HG03575 (cell line): ENCODE data around the gene ZNF816.
"Not testable (repeated sequence)": the region's sequence is repeated elsewhere in the genome, so short reads cannot be mapped to it uniquely, and the experiment has no call there.

ENCODE experiments used
- ATAC-seq: cut with Tn5 transposase; IDR thresholded peaks from one replicate; pipeline ENCODE4 v1.9.1; 2021; ENCODE audit not compliant: unreplicated experiment, insufficient number of reproducible peaks, low FRiP score; ENCODE audit errors: extremely low read depth

ZNF816 gene

DNA sequence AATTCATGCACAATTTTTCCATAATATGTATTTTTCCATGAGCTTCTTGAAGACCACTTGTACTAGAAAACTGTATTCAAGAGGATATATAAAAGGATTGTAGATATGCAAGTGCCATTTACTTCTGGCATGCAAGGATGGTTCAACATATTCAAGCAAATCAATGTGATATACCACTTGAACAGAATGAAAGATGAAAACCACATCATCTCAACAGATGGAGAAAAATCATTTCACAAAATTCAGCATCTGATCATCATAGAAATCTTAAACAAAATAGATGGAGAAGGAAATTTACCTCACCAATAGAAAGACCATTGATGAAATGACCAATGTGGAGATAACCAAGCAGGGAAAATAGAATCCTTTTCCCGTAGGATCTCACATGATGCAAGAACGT is 5.1 kb upstream of the ZNF816 start:
- ATAC-seq, result no peak

DNA sequence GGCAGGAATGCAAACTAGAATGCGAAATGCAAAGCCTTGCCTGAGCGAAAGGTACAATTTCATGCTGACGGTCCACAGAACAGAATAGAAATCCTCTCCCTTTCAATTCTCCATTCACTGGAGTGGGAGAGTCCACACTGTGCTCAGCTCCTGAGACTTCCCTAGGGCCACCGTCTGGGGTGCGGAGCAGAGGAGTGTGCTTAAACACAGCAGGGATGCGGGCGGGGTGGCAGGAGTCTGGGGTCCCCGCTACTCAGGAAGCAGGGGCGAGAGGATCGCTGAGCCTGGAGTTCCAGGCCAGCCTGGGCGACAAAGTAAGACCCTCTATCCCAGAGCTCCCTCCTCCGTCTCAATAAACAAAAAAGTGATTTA is 552 bp upstream of the ZNF816 start:
- ATAC-seq, result no peak

DNA sequence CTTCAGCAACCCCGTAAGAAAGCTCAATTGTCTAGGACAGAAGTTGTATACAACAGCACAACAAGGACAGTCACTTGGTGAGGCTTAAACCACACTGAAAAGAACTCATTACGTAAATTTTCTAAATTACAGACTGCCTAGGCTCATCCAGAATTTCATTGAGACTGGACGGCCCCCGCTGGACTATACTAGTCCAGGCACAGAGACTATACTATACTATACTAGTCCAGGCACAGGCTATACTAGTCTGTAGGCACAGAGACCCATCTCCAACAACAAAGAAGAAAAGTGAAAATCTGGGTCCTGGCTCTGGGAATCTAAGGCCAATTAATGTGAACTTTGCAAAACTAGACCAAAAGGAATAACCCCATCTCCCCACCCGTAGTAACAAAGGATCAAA is 700 bp downstream of the ZNF816 start:
- no peak for ATAC-seq

DNA sequence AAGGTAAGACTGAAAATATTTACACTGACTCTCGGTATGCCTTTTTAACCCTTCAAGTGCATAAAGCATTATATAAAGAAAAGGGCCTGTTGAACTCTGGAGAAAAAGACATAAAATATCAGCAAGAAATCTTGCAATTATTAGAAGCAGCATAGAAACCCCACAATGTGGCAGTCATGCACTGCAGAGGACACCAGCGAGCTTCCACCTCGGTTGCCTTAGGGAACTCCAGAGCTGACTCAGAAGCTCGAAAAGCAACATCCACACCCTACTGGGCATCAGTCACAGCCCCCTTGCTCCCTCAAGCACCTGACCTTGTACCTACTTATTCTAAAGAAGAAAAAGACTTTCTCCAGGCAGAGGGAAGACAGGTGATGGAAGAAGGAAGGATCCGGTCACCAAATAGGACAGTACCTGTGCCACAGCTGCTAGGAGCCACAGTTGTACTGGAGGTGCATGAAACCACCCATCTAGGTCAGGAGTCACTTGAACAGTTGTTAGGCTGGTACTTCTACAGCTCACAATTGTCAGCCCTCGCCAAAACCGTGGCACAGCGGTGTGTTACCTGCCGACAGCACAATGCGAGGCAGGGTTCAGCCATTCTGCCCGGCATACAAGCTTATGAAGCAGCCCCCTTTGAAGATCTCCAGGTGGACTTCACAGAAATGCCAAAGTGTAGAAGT is 2.9 kb downstream of the ZNF816 start:
- ATAC-seq, result no peak

DNA sequence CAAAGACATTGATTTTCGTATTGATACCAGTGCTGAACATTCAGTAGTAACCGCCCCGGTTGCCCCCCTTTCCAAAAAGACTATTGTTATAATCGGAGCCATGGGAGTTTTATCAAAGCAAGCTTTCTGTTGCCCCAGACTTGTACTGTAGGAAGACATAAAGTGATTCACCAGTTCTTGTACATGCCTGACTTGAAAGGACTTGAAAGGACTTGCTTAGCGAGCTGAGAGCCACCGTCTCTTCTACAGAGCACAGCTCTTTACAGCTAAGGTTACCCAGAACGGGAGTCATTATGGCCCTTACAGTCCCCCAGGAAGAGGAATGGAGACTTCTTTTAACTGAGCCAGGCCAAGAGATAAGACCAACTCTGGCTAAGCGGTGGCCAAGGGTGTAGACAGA is 5.1 kb downstream of the ZNF816 start:
- no peak for ATAC-seq

DNA sequence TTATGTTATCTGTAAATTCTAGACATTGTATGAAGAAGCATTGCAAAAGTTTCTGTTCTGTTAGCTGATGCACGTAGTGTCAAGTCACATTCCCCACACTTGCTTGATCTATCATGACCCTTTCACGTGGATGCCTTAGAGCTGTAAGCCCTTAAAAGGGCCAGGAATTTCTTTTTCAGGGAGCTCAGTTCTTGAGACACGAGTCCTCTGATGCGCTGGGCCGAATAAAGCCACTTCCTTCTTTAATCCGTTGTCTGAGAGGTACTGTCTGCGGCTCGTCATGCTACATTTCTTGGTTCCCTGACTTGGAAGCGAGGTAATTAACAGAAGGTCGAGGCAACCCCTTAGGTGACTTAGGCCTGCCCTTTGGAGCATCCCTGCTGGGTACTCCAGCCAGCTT is 5.8 kb downstream of the ZNF816 start:
- ATAC-seq, result no peak

DNA sequence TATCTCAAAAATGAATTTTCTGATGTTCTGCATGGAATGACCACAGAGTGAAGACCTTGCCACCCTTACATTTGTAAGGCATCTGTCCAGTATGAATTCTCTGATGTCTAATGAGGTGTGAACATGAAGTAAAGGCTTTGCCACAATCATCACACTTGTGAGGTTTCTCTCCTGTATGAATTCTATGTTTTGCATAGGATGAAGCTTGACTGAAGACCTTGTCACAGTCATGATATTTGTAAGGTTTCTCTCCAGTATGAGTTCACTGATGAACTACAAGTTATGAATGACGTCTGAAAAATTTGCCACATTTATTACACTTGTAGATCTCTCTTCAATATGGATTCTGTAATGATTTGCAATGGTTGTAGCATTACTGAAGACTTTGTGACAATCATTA is 13.3 kb downstream of the ZNF816 start:
- no peak for ATAC-seq

DNA sequence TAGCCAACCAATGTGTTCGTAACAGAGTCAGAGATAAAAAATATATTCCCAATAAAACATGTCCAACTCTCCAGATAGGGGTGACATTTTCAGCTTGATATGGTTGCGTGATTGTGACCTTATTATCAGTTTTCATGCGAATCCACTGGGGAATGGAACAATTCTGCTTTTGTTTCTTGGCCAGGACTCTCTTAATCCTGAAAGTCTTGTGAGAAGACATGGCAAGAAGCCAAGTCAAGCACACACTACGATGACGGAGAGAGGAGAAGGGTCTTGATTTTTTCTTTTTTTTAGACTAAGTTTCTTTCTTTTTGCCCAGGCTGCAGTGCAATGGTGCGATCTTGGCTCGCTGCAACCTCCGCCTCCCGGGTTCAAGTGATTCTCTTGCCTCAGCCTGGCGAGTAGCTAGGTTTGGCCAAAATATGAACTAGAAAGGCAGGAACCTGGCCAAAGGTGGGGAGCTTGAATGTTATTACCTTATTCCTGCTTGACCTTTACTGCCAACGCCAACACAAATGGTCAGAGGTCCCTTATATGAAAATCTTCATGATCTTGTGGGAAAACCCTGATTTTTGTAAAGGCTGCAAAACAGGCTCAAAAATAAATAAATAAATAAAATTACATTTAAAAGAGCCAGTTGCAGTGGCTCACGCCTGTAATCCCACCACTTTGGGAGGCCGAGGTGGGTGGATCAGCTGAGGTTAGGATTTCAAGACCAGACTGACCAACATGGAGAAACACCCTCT is 14.5 kb downstream of the ZNF816 start:
- no peak for ATAC-seq

DNA sequence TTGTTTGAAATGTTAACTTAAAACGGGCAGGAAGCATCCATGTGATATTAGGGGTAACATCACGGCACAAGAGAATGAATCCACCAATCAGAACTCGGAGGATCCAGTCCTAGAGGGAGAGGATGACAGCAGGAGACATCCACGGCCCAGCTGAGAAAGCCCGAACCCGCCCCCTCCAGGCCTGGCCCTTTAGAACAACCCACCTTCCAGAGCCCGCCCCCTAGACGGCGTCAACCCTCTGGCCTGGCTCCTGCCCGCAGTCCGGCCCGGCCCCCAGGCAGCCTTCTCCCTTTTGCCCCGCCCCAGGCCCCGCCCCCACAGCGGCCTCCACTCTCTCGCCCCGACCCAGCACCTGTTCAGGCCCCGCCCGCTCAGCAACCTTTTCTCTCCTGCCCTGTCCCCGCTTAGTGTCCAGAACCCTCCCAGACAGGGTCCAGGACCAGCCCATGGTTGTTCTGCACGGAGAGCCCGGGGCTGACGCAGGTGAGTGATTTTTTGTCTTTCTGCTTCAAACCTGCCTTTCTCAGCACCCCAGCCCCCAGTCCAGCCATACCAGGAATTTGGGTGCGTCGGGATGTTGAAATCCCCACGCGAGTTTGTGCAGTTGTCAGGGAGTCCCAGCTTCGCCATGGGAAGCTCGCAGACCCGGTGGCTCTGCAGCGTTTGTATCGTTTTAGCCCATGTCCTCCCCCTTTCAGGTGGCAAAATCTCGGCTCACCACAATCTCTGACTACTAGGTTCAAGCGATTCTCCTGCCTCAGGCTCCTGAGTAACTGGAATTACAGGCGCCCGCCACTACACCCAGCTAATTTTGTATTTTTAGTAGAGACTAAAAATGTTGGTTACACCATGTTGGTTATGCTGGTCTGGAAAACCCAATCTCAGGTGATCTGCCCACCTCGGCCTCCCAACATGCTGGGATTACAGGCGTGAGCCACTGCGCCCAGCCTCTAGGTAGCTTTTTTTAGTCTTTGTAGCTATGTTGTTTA is 16.1 kb downstream of the ZNF816 start:
- no peak for ATAC-seq

DNA sequence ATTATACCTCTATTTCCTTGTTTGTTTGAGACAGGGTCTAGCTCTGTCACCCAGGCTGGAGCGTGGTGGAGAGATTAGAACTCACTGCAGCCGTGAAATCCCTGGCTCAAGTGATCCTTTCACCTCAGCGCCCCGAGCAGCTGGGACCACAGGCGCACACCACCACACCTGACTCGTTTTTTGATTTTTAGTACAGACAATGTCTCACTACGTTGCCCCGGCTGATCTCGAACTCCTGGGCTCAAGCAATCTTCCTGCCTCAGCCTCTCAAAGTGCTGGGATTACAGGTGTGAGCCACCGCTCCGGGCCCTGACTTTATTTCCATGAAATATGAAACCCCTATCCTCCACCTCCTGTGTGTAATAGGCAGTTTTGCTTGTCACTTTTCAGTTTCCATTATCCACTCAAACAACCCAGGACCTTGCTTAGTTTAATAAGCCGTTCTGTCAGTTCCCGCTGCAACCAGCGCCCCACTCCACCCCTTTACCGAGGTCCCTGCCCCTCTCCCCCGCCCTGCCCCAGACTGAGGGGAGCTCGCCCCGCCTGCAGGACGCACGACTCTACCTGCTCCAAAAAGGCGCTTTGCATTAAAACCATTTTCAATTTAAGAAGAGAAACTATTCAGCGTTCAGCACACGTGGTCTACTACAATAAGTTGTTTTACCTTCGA is 16.9 kb downstream of the ZNF816 start:
- ATAC-seq, result no peak

DNA sequence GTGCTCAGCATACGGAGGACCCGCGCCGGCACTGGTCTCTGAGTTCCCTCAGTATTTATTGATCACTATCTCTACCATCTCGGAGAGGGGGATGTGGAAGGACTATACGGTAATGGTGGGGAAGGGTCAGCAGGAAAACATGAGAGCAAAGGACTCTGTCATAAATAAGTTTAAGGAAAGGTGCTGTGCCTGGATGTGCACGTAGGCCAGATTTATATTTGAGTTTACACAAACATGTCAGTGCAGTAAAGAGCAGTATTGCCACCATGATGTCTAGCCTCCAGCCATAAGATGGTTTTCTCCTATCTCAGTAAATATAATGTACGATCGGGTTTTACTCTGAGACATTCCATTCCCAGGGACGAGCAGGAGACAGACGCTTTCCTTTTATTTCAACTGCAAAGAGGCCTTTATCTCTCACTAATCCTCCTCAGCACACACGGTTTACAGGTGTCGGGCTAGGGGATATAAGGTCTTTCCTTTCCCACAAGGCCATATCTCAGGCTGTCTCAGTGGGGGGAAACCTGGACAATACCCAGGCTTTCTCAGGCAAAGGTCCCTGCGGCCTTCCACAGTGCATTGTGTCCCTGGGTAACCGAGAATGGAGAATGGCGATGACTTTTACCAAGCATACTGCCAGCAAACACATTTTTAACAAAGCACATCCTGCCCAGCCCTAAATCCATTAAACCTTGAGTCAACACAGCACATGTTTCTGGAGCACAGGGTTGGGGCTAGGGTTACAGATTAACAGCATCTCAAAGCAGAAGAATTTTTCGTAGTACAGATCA is 17.8 kb downstream of the ZNF816 start:
- not testable (repeated sequence) for ATAC-seq

DNA sequence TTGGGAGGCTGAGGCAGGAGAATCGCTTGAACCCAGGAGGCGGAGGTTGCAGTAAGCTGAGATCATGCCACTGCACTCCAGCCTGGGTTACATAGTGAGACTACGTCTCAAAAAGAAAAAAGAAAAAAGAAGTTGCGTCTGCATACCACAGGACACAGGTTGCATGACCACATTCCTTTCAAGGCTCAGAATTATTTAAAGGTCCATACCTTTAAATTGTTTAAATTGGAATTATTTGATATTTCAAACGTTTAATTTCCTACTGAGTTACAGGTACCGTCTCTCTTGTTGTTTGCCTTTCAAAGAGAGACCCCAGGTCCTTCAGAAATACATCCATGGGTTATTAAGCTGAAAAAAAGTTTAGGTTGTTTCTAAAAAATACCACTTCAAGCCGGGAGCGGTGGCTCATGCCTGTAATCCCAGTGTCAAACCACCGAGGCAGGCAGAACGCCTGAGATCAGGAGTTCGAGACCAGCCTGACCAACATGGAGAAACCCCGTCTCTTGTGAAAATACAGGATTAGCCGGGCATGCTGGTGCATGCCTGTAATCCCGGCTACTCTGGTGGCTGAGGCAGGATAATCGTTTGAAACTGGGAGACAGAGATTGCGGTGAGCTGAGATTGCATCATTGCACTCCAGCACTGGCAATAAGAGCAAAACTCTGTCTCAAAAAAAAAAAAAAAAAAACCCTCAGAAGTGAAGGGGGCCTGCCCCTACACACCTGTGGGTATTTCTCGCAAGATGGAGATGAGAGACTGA is 18.6 kb downstream of the ZNF816 start:
- no peak for ATAC-seq

DNA sequence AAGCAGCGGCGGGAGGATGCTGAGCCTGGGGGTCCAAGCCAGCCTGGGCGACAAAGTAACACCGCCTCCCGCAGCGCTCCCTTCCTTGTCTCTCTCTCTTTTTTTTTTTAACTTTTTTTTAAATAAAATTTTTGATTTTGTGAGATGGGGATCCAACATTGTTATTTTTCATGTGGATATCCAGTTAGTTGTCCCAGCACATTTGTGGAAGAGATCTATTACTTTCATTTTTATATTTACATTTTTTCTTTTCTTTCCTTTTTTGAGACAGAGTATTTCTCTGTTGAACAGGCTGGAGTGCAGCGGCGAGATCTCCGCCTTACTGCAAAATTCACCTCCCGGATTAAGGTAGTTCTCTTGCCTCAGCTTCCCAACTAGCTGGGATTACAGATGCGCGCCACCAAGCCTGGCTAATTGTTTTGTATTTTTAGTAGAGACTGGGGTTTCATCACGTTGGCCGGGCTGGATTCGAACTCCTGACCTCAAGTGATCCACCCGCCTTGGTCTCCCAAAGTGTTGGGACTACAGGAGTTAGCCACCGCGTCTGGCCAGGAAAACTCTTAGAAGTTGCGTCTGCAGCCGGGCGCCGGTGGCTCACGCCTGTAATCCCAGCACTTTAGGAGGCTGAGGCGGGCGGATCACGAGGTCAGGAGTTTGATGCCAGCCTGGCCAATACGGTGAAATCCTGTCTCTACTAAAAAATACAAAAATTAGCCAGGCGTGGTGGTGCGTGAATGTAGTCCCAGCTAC is 19.4 kb downstream of the ZNF816 start:
- ATAC-seq, result no peak

DNA sequence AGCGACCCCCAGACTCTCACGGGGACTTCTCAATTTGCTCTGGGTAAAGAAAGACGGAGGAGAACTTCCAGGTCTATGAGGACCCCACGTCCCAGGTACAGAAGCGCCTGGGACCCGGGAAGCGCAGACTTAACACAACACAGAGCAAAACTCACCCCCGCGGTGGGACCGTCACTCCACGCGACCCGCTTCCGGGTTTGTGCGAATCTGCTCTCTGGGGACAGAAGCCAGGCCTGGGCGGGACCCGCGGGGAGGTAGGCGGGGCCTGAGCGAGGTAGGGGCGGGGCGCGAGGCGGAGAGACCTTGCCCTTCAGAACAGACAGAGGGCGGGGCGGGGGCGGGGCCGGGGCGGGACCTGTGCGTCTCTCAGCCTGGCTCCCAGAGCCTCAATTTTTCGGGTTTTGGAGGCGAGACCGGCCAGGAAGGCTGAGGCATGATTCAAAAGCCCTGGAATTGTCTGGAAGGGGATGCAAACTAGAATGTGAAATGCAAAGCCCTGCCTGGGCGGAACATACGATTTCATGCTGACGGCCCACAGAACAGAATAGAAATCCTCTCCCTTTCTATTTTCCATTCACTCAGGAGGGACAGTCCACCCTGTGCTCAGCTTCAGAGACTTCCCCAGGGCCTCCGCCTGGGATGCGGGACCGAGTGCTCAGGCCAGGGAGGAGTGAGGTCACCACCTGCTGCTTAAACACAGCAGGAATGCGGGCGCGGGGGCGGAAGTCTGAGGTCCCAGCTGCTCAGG is 20.1 kb downstream of the ZNF816 start:
- ATAC-seq, result no peak

DNA sequence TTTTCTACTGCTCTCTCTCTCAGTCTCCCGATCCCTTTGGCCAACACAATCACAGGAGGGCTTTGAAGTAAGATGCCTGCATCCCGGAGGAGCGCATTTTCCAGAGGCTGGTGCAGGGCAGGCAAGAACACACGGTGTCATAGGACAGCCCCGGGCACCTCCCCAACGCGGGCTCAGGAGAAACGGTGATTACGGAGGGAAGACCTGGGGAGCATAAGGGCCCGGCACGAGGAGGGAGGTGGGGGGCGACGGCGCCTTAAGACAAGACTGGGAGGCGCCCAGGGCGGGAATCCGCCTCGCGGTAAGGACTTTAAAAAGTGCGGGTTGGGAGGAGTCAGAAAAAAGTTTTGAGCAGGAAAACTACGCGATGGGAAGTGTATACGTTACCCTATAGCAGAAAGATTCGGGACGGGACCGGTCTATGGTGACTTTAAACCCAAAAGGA is 20.7 kb downstream of the ZNF816 start:
- no peak for ATAC-seq

DNA sequence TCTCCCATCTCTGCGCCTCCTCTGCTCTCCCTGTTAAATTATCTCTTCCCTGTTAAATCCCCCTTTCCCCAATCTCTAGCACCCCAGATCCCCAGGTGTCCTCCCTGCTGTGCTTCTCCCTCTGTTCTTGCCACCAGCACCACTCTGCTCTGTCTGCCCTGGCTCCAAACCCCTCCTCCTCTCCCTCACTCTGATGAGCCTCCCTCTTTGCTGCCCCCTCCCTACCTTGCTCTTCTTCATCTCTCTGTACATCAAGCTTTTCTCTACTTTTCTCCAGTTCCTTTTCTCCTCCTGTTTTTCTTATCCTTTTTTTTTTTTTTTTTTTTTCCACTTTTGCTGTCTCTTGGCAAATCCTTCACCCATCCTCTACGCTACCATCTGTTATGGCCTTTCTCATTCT is 21.2 kb downstream of the ZNF816 start:
- ATAC-seq, result not testable (repeated sequence)
